ENCODE results near the gene SOD1.

SOD1 gene

GRCh38 chr21:31678478-31678877 is 19.0 kb downstream of the SOD1 start:
- TF ChIP-seq, protein P1, sequence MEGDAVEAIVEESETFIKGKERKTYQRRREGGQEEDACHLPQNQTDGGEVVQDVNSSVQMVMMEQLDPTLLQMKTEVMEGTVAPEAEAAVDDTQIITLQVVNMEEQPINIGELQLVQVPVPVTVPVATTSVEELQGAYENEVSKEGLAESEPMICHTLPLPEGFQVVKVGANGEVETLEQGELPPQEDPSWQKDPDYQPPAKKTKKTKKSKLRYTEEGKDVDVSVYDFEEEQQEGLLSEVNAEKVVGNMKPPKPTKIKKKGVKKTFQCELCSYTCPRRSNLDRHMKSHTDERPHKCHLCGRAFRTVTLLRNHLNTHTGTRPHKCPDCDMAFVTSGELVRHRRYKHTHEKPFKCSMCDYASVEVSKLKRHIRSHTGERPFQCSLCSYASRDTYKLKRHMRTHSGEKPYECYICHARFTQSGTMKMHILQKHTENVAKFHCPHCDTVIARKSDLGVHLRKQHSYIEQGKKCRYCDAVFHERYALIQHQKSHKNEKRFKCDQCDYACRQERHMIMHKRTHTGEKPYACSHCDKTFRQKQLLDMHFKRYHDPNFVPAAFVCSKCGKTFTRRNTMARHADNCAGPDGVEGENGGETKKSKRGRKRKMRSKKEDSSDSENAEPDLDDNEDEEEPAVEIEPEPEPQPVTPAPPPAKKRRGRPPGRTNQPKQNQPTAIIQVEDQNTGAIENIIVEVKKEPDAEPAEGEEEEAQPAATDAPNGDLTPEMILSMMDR (IDR thresholded peaks at IDR 0.05; ENCODE audit: extremely low read depth, insufficient read depth, missing control alignments) = no peak
- no peak for DNase-seq (ENCODE audit: low spot score)
- in situ Hi-C loops (cut with MboI; ENCODE audit: low pct_unique_long_range_greater_than_20kb, low sequenced_read_pairs, unreplicated experiment) = no loop called here

DNA sequence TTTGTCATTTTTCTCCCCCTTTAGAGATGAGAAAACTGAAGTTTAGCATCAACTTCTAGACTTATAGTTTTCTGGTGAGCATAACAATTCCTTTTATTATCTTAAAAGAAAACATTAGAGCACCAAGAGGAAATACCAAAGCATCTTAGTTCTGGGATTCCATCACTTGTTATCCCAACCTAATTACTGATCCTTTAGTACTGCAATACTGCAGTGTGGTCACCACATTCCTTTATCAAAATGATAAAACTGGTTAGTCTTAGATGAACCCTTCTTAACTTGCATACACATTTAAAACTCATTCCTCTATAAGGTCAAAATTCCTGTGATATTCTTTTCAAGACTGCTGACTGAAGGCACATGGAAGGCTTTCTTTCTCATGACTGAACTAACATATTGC is 23.1 kb downstream of the SOD1 start:
- no peak for DNase-seq (ENCODE audit: low spot score)
- TF ChIP-seq, protein P1 (IDR thresholded peaks at IDR 0.05; ENCODE audit: extremely low read depth, insufficient read depth, missing control alignments) = no peak
- in situ Hi-C loops (cut with MboI; ENCODE audit: low pct_unique_long_range_greater_than_20kb, low sequenced_read_pairs, unreplicated experiment) = no loop called here

DNA sequence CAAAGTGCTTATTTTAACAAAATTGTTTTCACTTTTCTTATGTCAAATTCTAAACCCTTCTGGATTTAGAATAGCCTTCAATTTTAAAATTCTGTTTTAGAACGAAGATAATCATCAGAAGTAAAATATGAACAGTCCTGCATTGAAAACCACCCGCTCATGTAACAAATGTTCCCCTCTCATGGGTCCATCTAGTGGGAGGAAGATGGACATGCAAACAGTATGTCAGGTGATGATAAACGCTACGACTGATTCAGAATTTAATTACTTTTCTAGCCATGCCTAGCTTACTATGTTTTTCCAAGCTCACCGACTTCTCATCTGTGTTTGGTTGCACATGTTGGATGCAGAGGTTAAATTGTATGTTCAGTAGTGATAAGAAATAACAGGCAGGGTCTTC is 23.5 kb downstream of the SOD1 start:
- in situ Hi-C loops (cut with MboI; ENCODE audit: low pct_unique_long_range_greater_than_20kb, low sequenced_read_pairs, unreplicated experiment) = no loop called here
- TF ChIP-seq, protein P1 (IDR thresholded peaks at IDR 0.05; ENCODE audit: extremely low read depth, insufficient read depth, missing control alignments) = no peak
- no peak for DNase-seq (ENCODE audit: low spot score)

- TF ChIP-seq, protein P1 (IDR thresholded peaks at IDR 0.05; ENCODE audit: extremely low read depth, insufficient read depth, missing control alignments) = no peak
- DNase-seq (ENCODE audit: low spot score) = no peak
- in situ Hi-C loops (cut with MboI; ENCODE audit: low pct_unique_long_range_greater_than_20kb, low sequenced_read_pairs, unreplicated experiment) = no loop called here
These were observed 25.4 kb downstream of the SOD1 start for GRCh38 chr21:31684918-31685317.

- DNase-seq (ENCODE audit: low spot score) = no peak
- in situ Hi-C loops (cut with MboI; ENCODE audit: low pct_unique_long_range_greater_than_20kb, low sequenced_read_pairs, unreplicated experiment) = no loop called here
These were observed 26.9 kb downstream of the SOD1 start for GRCh38 chr21:31686272-31686915.

DNA sequence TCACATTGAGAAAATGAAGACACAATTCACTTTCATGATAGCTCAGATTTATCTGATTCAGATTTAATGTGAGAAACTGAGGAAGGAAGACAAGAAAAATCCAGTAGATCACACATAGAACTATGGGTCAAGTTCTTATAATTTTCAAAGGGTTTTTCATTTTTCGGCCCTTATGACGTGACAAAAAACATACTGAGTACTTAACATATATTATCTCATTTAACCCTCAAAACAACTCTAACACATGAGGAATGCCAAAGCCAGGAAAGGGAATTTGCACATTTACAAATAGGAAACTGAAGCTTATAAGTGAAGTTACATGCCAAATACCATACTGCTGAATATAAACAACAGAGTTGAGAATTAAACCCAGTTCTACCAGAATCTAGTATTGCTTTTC is 27.6 kb downstream of the SOD1 start:
- in situ Hi-C loops (cut with MboI; ENCODE audit: low pct_unique_long_range_greater_than_20kb, low sequenced_read_pairs, unreplicated experiment) = no loop called here
- TF ChIP-seq, protein P1 (IDR thresholded peaks at IDR 0.05; ENCODE audit: extremely low read depth, insufficient read depth, missing control alignments) = no peak
- DNase-seq (ENCODE audit: low spot score) = no peak

More at GRCh38 chr21:31686272-31686915, 26.9 kb downstream of the SOD1 start:
- TF ChIP-seq, protein P1 (IDR thresholded peaks at IDR 0.05; ENCODE audit: extremely low read depth, insufficient read depth, missing control alignments) = no peak

Measured in GM13977 (cell line).